Hematopoietic multipotent progenitor cell treated with erythropoietin and hydrocortisone succinate and interleukin-3 and kit ligand, for 4 days (in vitro differentiated cells): Measurements from ENCODE around the gene CACYBP.

Source experiments
- DNase-seq: peaks from one replicate; pipeline ENCODE4 v3.0.0-alpha.2; 2015

CACYBP gene

DNA sequence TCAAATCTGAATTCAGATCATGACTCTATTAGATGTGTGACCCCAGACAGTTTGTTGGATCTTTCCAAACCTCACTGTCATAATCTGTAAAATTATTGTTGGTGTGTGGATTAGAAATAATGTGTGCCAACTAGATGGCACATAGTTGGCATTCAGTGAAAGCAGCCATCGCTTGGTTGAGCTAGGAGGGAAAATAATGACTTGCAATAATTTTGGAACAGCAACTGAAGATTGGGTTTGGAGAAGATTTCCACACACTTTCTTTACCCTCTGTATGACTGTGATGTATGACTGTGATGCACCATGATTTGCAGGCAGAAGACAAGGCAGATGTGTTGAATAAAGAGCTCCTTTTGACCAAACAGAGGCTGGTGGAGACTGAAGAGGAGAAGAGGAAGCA is 24.0 kb upstream of the CACYBP start:
- no peak for DNase-seq

DNA sequence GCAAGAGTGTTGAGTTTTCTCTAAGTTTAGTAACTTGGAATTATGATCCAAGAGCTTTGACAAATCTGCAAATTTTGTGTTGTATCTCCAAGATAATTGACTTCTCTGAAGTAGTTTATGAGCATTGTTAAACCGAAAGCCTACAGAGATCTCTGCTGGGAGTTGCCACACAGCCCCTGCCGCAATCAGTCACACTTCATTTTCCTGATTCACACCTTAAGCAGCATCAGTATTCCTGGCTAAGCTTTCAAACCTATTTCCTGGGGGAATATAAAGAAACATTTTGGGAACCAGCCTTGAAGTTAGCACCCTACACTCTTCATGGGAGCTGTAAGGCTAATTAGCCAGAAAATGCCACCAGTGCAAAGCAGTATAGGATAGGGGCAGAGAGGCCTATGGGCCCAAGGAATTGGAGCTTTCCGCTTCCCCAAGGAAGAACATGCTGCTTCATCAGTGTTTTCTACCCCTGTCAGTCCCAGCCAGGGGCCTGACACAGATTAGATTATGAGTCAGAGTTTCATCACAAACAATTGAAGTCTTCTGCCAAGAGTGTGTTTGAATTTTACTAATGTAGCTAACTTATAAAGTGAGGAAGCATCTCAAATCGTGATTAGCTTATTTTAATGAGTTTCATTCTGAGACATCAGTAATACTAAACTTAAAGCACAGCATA is 23.2 kb upstream of the CACYBP start:
- no peak for DNase-seq

DNA sequence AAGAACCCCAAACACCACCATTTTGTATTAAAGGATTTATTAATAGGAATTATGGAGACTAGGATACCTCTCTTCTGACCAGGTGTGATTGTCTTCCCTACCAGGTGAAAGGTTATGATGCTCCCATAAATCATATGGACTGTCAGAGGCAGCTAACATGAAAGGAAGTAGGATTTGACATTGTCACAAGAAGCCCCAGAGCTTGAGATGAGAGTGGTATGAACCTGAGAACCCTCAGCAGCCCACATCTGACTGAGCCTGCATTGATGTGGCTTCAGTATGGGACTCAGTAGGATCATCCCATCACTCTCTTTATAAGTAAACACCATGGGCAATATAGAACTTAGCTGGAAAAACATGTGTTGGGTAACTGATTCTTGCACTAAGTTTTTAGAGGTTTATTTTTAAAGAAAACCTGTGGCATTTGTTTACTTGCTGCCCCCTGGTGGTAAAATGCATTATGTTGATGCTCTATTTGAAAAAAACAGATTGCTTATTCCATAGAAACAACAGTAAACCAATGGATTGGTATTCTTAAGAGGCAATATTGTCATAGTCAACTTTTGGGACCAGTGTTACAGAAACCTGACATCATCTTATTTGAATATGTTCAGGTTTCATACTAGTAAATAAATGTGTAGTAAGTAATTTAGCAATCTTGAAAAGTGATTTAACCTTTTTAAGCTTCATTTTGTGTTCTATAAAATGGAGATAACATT is 16.6 kb upstream of the CACYBP start:
- peak; percentile 80 for DNase-seq

DNA sequence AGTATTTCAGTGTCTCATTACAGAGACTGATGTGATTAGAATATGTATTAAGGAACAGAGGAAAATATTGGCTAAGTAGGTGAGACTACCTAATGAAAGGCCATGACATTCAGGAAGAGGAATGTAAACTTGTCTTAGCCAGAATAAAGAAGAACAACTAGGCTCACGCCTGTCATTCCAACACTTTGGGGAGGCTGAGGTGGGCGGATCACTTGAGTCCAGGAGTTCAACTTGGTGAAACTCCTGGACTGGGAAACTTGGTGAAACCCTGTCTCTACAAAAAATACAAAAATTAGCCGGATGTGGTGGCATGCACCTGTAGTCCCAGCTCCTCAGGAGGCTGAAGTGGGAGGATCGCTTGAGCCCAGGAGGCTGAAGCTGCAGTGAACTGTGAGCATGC is 14.8 kb upstream of the CACYBP start:
- no peak for DNase-seq

DNA sequence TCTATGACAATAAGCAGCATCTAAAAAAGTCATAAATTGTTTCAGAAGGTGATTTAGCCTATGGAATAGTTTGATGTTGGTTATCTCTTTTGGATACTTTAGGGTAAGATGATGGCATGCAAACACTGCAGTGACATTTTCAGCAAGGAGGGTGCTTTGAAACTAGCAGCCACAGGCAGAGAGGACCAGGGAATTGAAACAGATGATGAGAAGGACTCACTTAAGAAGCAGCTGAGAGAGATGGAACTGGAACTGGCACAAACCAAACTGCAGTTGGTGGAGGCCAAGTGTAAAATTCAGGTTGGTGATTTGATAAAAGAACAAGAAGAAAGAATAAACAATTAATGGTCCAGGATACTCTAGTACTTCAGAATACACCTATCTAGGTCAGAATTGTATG is 11.2 kb upstream of the CACYBP start:
- DNase-seq: no peak

GRCh38 chr1:174988986-174989385 is 10.8 kb upstream of the CACYBP start:
- DNase-seq: no peak

DNA sequence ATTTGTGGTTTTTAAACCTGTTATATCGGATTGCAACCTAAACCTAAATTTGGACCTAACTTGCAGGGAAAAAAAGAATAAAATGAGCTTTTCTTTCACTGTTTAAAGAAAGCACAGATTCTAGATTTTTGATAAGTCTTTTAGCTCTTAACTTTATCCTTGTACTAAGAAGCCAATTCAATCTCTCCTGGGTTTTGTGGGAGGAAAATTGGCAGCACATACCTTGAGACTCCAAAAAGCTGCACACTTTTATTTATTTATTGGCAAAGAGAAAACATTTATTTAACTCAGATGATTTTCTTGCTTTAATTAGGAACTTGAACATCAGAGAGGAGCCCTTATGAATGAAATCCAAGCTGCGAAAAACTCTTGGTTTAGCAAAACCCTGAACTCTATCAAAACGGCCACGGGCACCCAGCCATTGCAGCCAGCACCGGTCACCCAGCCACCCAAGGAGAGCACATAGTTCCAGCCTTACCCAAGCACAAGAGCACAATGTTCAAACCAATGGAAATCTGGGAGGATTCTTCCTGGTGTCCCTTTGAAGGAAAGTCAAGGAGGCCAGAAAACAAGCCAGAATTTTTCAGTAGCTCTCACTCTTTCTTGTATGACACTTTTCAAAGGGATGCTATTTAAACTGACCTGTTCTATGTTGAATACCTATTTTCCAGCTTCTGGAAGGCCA is 10.1 kb upstream of the CACYBP start:
- DNase-seq: no peak

DNA sequence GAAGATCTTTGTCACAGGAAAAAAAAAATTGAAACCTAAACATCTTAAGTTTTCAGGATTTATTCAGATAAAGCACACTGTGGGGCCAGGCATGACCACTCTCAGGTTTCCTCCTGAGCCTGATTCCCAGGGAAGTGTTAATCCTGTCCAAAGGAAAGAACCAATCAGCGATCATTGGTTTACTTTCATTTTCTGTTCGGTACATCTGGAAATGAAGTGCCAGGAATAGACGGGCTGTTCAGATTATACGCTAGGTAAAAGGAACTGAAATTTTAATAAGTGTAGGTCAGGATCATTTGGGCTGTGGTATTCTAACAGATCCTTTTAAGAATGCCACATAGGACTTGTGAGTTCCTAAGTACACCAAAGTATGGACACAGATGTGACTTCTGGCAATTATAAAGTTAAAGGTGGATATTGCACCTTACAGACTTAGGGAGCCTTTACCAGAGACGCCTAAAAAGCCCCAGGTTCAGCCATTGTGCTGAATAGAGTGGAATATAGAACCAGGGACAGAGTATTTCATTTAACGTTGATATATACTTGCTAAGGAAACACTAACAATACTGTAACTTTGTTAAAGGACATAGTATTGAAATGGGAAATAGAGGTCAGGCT is 9.3 kb upstream of the CACYBP start:
- DNase-seq: peak; percentile 56

DNA sequence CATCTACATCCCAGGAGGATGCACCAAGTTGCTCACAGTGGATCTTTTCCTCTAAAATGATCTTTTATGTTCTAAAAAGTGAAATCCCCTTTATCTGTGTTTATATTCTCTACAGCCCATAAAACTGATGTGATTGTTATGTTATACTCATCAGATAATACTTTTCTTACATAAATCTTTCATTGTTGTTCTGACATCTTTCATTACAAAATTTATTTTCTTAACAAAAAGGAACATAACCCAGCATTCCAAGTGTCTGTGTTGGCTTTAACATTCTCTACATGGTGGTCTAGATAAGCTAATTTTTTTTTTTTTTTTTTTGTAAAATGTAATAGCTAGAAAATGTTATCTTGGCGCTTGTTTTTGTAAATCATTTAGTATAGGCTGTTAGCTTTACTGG is 8.3 kb upstream of the CACYBP start:
- no peak for DNase-seq

DNA sequence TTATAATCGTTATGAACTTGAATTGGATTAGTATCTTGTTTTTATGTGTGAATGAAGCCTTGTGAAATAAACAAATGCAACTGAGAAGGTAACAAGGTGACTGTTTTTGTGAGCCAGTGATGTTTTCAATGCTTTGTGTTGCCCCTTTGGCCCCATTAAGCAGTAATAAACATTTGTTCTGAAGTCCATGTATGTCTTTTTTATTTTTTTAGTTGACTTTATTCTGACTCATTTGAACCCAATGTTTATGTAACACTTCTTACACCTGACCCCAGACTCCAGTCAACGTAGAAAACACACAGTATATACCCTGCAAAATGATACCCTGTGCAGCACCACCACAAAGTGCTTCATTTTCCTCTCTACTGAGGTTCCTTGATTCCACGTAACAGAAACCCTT is 4.6 kb upstream of the CACYBP start:
- no peak for DNase-seq

DNA sequence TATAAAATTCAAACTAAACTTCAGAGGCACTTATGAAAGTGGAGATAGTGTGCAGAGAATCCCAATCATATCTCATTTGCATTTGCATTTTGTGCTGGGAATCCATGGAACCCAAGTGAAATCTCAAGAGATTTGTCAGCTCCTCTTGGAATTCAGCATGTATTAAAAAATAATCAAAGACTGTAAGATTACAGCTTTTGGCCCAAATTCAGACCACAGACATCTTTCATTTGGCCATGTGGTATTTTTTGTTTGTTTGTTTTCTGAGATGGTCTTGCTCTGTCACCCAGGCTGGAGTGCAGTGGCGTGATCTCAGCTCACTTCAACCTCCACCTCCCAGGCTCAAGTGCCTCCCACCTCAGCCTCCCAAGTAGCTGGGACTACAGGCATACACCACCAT is 3.8 kb upstream of the CACYBP start:
- no peak for DNase-seq

GRCh38 chr1:174996476-174996875 is 3.3 kb upstream of the CACYBP start:
- no peak for DNase-seq

GRCh38 chr1:174997041-174997440 is 2.7 kb upstream of the CACYBP start:
- no peak for DNase-seq

DNA sequence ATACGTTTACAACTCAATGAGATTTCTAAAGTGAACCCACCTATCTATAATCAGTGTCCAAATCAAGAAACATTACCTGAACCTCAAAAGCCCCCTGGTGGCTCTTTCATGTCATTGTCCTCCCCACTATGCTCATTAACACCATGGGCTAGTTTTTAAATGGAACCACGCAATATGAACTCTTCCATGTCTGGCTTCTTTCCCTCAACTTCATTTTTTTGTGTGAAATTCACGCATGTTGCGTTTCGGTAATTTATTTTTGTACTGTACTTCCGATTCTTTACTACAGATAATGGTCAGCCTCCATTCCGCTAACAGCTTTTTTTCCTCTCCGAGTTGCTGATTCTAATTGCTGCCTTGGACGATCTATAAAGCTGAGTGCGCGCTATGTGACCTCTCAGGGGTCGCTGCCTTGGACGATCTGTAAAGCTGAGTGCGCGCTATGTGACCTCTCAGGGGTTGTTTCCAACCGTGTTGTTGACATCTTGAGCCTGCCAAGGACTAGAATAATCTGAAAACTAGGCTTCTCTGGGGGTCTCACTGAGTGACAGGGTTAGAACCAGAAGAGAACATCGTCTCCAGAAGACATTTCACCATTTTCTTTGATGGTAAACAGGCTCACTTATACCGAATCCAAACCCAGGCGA is 1.1 kb upstream of the CACYBP start:
- peak; percentile 87 for DNase-seq

DNA sequence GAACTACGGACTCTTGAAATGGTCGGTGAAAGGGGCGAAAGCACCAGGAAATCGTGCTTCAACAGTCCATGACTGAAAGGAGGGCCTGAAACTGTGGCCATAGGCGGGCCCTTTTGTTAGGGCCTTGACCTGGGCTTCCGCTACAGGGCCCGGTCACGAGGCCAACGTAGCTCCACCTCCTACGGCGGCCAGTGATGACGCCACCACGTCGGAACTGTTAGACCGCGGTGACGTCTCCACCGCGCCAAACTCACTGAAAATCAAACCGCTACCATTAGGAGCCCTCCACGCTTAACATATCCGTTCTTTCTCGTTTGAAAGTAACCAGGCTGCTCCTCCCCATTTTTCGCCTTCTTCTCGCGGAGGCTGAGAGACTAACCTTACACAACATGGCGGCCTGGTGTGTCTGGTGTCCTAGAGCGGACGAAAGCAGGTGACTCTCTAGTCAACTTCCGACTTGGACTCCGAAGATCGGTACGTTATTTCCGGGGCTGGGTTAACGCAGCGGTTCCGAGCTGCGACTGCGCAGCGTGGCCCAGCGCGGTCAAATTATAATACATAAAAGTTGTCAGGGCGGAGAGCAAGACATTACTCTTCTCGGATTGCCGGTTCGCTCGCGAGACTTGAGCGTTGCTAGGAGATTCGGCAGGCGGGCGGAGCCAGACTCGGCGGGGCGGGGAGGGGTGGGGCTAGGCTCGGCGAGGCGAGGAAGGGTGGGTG is 371 bp upstream of the CACYBP start:
- DNase-seq: peak; percentile 99

DNA sequence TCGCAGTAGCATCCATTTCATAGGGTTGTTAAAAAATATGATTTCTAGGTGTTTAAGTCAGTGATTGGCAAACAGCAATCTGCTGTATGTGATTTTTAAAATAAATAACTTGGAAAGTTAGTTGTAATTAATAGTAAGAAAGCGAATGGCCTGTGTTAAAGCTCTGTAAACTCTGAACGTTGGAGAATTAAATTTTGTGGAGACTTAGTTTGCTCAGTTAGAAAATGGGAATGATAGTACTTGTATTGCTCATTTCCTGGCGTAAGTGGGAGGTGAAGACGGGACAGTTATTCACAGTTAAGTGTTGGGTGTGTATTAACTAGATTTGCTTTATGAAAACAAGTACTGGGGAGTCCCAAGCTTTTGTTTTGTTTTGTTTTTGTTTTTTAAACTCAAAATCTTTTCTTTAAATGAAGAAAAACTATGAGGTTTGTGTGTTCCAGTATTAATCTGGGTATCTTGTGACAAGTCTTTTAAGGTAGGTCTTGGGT is 995 bp downstream of the CACYBP start:
- no peak for DNase-seq

- DNase-seq: no peak
Measured at GRCh38 chr1:175002910-175003517, 3.3 kb downstream of the CACYBP start.

- DNase-seq: no peak
Measured at GRCh38 chr1:175003521-175003920, 3.8 kb downstream of the CACYBP start.

GRCh38 chr1:175005085-175005783 is 5.5 kb downstream of the CACYBP start:
- no peak for DNase-seq

- no peak for DNase-seq
Measured at GRCh38 chr1:175009532-175009931, 9.8 kb downstream of the CACYBP start.

- DNase-seq: no peak
Measured at GRCh38 chr1:175013445-175013844, 13.7 kb downstream of the CACYBP start.
